ENCODE data around the gene PBX4.
"Not testable (repeated sequence)": the region's sequence is repeated elsewhere in the genome, so short reads cannot be mapped to it uniquely, and the experiment has no call there.

The PBX4 gene, protein sequence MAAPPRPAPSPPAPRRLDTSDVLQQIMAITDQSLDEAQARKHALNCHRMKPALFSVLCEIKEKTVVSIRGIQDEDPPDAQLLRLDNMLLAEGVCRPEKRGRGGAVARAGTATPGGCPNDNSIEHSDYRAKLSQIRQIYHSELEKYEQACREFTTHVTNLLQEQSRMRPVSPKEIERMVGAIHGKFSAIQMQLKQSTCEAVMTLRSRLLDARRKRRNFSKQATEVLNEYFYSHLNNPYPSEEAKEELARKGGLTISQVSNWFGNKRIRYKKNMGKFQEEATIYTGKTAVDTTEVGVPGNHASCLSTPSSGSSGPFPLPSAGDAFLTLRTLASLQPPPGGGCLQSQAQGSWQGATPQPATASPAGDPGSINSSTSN

DNA sequence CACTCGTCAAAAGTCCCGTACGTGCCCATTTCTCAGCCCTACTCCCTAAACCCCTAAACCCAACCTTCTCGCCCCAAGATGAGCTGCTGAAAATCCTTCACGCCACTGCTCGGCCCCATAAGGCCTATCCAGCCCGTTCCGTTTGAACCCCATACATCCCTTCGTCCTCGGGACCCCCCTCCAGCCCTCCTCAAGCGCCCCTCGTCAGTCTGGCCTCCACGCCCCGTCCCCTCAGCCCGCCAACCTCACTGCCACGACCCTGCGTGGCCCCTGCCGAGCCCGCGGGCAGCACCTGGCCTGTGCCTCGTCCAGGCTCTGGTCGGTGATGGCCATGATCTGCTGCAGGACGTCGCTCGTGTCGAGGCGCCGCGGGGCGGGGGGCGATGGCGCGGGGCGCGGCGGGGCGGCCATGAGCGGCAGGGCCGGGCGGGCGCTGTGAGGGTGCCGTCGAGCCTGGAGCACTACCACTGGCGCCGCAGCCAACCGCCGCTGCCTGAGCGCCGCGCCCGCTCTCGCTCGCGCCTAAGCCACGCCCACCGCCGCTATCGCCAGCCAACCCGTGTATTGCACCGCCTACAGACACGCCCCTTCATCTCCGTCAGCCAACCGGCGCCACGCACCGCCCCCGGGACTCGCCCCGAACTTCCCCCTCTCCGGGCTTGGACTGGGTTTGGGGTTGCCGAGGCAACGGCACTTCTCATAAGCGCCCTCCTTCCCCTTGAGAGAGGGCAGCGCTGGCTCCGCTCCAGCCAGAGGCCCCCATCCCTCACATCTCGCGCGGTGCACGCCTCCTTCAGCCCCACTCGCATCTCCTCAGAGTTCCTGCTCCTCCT, at the start of gene PBX4:
PBX4 (minus strand) TSS at position 469 of the 833 bp plus-strand sequence; CDS start at position 411, 58 bp downstream.
- peak; percentile 99 for DNase-seq (ENCODE audit: low read depth in 2 of 2)

GRCh38 chr19:19665420-19665948, 47.0 kb upstream of the PBX4 start:
- DNase-seq (ENCODE audit: low read depth in 2 of 2): not testable (repeated sequence)

- peak; percentile 84 to 85 for DNase-seq (ENCODE audit: low read depth in 2 of 2)
Observed at GRCh38 chr19:19663256-19664120, 45.0 kb upstream of the PBX4 start, which contains the start of gene ATP13A1. Gene ATP13A1, minus strand, starts transcription at chr19:19663676. Its CDS starts 10 bp downstream, at chr19:19663666.

GRCh38 chr19:19662871-19663255, 44.4 kb upstream of the PBX4 start:
- no peak for DNase-seq (ENCODE audit: low read depth in 2 of 2)

GRCh38 chr19:19662344-19662743, 43.9 kb upstream of the PBX4 start:
- DNase-seq (ENCODE audit: low read depth in 2 of 2): no peak

- DNase-seq (ENCODE audit: low read depth in 2 of 2): no peak
Observed at GRCh38 chr19:19661675-19662251, 43.3 kb upstream of the PBX4 start.

- no peak for DNase-seq (ENCODE audit: low read depth in 2 of 2)
Observed at GRCh38 chr19:19661141-19661674, 42.7 kb upstream of the PBX4 start.

DNA sequence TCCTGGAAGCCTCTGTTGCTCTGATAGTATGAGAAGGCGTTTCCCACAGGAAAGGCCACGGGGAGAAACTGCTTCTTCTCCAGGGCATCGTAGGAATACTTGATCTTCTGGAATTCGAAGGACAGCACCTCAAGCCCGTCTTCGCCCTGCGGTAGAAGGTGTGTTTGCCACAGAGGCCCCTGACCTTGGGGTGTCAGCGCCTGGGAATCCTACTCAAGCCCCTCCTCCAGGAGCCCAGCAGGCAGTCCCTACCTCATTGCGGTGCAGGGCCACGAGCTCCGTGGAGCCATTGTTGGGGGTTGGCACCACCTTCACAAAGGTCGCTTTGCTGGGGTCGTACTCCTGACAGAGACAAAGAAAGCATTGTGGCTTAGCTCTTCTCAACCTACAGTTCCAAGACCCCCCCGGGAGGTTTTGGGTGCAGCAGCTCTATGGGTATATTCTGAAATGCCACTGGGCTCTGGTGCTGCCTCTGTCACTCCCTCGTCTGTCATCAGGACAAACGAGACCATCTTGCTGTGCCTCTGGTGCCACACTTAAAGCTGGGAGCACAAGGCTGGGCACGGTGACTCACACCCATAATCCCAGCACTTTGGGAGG, 41.3 kb upstream of the PBX4 start:
- no peak for DNase-seq (ENCODE audit: low read depth in 2 of 2)

DNA sequence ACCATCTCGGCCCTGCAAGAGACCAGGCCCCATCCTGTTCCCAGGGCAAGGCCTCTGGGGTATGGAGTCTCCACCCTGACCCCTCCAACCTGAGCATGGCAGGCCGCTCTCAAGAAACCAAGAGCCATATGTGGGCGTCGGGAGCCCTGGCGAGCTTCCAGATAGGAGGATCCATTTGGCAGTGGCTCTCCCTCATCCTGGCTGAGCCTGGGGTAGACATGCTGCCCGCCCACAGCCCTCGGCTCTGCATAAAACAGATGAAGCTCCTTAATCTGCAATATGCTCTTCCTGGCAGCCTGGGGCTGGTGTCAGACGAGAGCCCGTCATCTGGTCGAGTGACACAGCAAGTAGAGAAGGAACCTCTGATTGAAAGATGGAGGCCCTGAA, 38.9 kb upstream of the PBX4 start:
- no peak for DNase-seq (ENCODE audit: low read depth in 2 of 2)

DNA sequence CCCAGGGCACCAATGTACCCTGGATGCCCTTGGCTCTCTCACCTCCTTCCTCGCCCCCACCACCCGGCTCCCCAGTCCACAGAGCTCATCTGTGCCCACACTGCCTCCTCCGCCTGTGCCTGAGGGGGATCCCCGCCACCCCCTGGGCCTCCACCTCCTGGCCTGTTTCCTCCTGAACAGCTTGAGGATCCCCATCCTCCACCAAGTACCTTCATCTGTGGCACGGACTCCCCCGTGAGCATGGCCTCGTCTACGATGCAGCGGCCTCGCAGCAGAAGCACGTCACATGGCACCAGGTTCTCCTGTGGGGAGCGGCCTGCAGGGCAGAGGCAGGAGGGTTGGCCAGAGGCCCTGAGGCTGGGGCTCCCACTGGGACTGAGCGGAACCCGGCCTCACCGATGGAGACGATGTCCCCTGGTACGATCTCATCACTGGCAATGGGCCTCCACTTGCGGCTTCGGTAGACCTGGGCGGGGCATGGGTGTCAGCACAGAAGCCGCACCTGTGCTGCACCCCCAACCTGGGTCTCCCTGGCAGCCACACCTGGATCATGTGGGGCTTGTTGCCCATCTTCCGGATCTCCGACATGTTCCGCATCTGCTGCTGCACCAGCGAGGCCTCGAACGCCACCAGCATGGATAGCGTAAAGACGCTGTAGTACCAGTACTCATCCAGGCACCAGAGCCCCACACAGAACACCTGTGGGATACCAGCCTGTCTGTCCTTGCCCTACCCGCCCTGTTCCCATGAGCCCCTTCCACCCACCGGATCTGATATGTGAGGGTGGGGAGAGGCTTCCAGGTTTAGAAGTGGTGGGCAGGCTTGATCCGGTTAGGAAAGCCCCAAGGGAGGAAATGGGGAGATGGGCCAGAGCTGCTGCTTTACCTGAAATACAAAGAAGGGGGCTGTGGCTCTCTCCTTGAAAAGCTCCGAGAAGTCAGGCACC, 38.2 kb upstream of the PBX4 start:
- DNase-seq (ENCODE audit: low read depth in 2 of 2): no peak

GRCh38 chr19:19655641-19656343, 37.3 kb upstream of the PBX4 start:
- DNase-seq (ENCODE audit: low read depth in 2 of 2): no peak

- no peak for DNase-seq (ENCODE audit: low read depth in 2 of 2)
Observed at GRCh38 chr19:19655051-19655594, 36.6 kb upstream of the PBX4 start.

DNA sequence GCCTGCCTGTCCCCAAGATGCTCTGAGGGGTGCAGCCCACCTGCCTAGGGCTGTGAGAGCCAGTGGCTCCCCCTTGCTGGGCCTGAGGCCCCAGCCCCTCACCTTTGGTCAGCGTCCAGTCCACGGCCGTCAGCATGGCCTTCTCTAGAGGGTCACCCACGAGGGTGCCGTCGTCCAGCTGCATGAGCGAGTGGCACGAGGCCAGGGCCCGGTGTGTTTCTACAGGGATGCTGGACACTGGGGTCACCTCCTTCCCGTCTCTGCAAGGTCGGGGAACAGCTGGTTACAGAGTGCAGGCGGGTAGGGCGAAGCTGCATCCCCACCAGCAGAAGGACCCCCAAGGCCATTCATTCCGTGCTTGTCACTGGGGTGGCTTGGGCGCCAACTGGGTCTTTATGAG, 36.0 kb upstream of the PBX4 start:
- DNase-seq (ENCODE audit: low read depth in 2 of 2): no peak

DNA sequence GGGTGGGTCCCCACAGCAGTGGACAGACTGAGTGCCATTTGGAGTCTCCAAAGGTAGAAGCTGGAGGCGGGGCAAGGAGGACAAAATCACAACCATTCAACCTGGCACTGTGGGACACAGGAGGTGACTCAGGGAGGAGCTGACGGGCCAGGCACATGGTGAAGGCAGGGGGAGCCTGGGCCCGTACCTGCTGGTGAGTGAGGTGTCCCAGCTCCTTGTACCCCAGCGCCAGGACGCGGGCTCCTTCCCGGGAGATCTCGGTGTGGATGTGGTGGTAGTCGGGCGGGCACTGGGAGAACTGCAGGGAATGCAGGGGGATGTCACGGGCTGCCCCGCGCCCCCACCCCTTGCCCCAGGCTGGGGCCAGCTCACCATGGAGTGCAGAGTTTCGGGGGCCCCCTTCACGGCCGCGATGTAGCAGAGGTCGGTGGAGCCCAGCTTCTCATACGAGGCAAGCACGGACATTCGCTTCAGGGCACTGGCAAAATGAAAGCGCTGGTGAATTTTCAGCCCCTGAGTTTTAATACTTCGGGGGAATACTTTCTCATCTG, 35.2 kb upstream of the PBX4 start:
- DNase-seq (ENCODE audit: low read depth in 2 of 2): no peak

- no peak for DNase-seq (ENCODE audit: low read depth in 2 of 2)
Observed at GRCh38 chr19:19652482-19653295, 34.2 kb upstream of the PBX4 start.

DNA sequence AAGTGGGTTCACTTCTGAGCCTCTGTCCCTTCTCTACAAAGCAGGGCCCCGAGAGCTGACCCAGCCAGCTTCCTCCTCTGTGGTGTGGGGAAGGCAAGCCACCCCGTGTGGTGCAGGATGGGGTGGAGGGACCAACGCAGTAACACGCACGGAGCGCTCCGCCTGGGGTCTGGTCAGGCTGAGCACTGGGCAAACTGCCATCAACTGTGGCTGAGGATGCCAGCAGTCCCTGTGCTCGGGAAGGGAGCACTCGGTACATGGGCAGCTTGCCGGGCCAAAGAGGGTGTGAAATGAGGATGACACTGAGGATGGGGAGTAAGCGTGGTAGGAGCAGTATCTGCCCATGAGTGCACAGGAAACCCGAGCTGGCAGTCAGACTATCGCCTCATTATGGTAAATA, 32.6 kb upstream of the PBX4 start:
- no peak for DNase-seq (ENCODE audit: low read depth in 2 of 2)

- no peak for DNase-seq (ENCODE audit: low read depth in 2 of 2)
Observed at GRCh38 chr19:19650331-19650730, 31.8 kb upstream of the PBX4 start.

Data from stimulated activated CD8-positive, alpha-beta memory T cell treated with anti-CD3 and anti-CD28 coated beads, Interleukin-7, amount 100 ng/mL, for 1 hour (primary cell).